ENCODE results near the gene SOX12.
"Not testable (repeated sequence)": the region's sequence is repeated elsewhere in the genome, so short reads cannot be mapped to it uniquely, and the experiment has no call there.

Gene SOX12

GRCh38 chr20:336040-336439, 10.7 kb downstream of the SOX12 start:
- not testable (repeated sequence) for H3K4me1 ChIP-seq (ENCODE audit: insufficient read depth, low read length); H3K9me3 ChIP-seq (ENCODE audit: insufficient read depth, low read depth, low read length); H3K9ac ChIP-seq (ENCODE audit: low read depth, low read length); H3K27ac ChIP-seq (ENCODE audit: low read depth, low read length); H3K4me3 ChIP-seq (ENCODE audit: low read length); H3K36me3 ChIP-seq (ENCODE audit: insufficient read depth, low read length)
- 74% methylated on average over 1 of the region's 1 CpG for WGBS
- peaks cover 12% of the 10 kb centered on the region for H3K27me3 ChIP-seq (ENCODE audit: insufficient read depth, low read length)

- Histone ChIP-seq H3K9ac (ENCODE audit: low read depth, low read length) (no peak overlapping the region), H3K4me3 (ENCODE audit: low read length) (no peak overlapping the region), H3K27me3 (ENCODE audit: insufficient read depth, low read length) (peaks cover 7% of the 10 kb centered on the region), H3K36me3 (ENCODE audit: insufficient read depth, low read length) (no peaks in the 10 kb centered on the region), H3K9me3 (ENCODE audit: insufficient read depth, low read depth, low read length) (no peaks in the 10 kb centered on the region), H3K27ac (ENCODE audit: low read depth, low read length) (no peak overlapping the region), H3K4me1 (ENCODE audit: insufficient read depth, low read length) (peaks cover 5% of the 10 kb centered on the region; the same call in 1 of the 2 replicates)
- 83% methylated on average over 2 of the region's 2 CpGs for WGBS
These were observed 16.3 kb downstream of the SOX12 start for GRCh38 chr20:341682-342081.

GRCh38 chr20:343107-343506, 17.8 kb downstream of the SOX12 start:
- Histone ChIP-seq H3K9ac (ENCODE audit: low read depth, low read length) (no peak overlapping the region), H3K36me3 (ENCODE audit: insufficient read depth, low read length) (no peaks in the 10 kb centered on the region), H3K4me3 (ENCODE audit: low read length) (no peak overlapping the region), H3K27ac (ENCODE audit: low read depth, low read length) (no peak overlapping the region), H3K9me3 (ENCODE audit: insufficient read depth, low read depth, low read length) (no peaks in the 10 kb centered on the region), H3K4me1 (ENCODE audit: insufficient read depth, low read length) (peaks cover 5% of the 10 kb centered on the region; the same call in 1 of the 2 replicates), H3K27me3 (ENCODE audit: insufficient read depth, low read length) (peaks cover 4% of the 10 kb centered on the region)

- H3K4me1 ChIP-seq (ENCODE audit: insufficient read depth, low read length): peaks cover 15% of the 10 kb centered on the region
- H3K9me3 ChIP-seq (ENCODE audit: insufficient read depth, low read depth, low read length): no peaks in the 10 kb centered on the region
- H3K9ac ChIP-seq (ENCODE audit: low read depth, low read length): no peak overlapping the region
- WGBS: 68% methylated on average over 9 of the region's 9 CpGs
- peak overlapping the region; percentile 66 for H3K4me3 ChIP-seq (ENCODE audit: low read length)
- H3K27ac ChIP-seq (ENCODE audit: low read depth, low read length): no peak overlapping the region
- H3K36me3 ChIP-seq (ENCODE audit: insufficient read depth, low read length): no peaks in the 10 kb centered on the region
- peaks cover 3% of the 10 kb centered on the region; the same call in 1 of the 2 replicates for H3K27me3 ChIP-seq (ENCODE audit: insufficient read depth, low read length)
These were observed 20.8 kb downstream of the SOX12 start for GRCh38 chr20:346033-346639.

GRCh38 chr20:346640-347316, 21.4 kb downstream of the SOX12 start, which contains the start of gene NRSN2:
Gene NRSN2 (plus strand): TSS chr20:347111. CDS start chr20:349644, 2,533 bp downstream.
- Histone ChIP-seq H3K27me3 (ENCODE audit: insufficient read depth, low read length) (peaks cover 3% of the 10 kb centered on the region; the same call in 1 of the 2 replicates), H3K9ac (ENCODE audit: low read depth, low read length) (peak within 1 kb of the TSS; percentile 64), H3K36me3 (ENCODE audit: insufficient read depth, low read length) (no peaks in the 10 kb centered on the region), H3K27ac (ENCODE audit: low read depth, low read length) (peak within 1 kb of the TSS; percentile 82; the same call in 1 of the 2 replicates), H3K4me3 (ENCODE audit: low read length) (peak within 1 kb of the TSS; percentile 66), H3K9me3 (ENCODE audit: insufficient read depth, low read depth, low read length) (no peaks in the 10 kb centered on the region), H3K4me1 (ENCODE audit: insufficient read depth, low read length) (peaks cover 15% of the 10 kb centered on the region)
- WGBS: under 1% methylated on average over 50 of the region's 50 CpGs

GRCh38 chr20:347317-347639, 21.9 kb downstream of the SOX12 start:
- H3K4me1 ChIP-seq (ENCODE audit: insufficient read depth, low read length): peaks cover 15% of the 10 kb centered on the region
- H3K9ac ChIP-seq (ENCODE audit: low read depth, low read length): peak overlapping the region; percentile 64; the same call in 1 of the 2 replicates
- H3K27ac ChIP-seq (ENCODE audit: low read depth, low read length): peak overlapping the region; percentile 82; the same call in 1 of the 2 replicates
- H3K4me3 ChIP-seq (ENCODE audit: low read length): peak overlapping the region; percentile 66
- no peaks in the 10 kb centered on the region for H3K36me3 ChIP-seq (ENCODE audit: insufficient read depth, low read length)
- peaks cover under 1% of the 10 kb centered on the region; the same call in 1 of the 2 replicates for H3K27me3 ChIP-seq (ENCODE audit: insufficient read depth, low read length)
- no peaks in the 10 kb centered on the region for H3K9me3 ChIP-seq (ENCODE audit: insufficient read depth, low read depth, low read length)
- WGBS: 0% methylated on average over 14 of the region's 19 CpGs

- Histone ChIP-seq H3K9me3 (ENCODE audit: insufficient read depth, low read depth, low read length) (no peaks in the 10 kb centered on the region), H3K27me3 (ENCODE audit: insufficient read depth, low read length) (no peaks in the 10 kb centered on the region), H3K4me3 (ENCODE audit: low read length) (peak overlapping the region; percentile 66), H3K4me1 (ENCODE audit: insufficient read depth, low read length) (peaks cover 15% of the 10 kb centered on the region), H3K27ac (ENCODE audit: low read depth, low read length) (peak overlapping the region; percentile 82; the same call in 1 of the 2 replicates), H3K36me3 (ENCODE audit: insufficient read depth, low read length) (no peaks in the 10 kb centered on the region), H3K9ac (ENCODE audit: low read depth, low read length) (peak overlapping the region; percentile 64)
- WGBS: under 1% methylated on average over 57 of the region's 61 CpGs
These were observed 22.5 kb downstream of the SOX12 start for GRCh38 chr20:347640-348484.

- H3K4me1 ChIP-seq (ENCODE audit: insufficient read depth, low read length): peaks cover 15% of the 10 kb centered on the region
- no peaks in the 10 kb centered on the region for H3K36me3 ChIP-seq (ENCODE audit: insufficient read depth, low read length)
- H3K9me3 ChIP-seq (ENCODE audit: insufficient read depth, low read depth, low read length): no peaks in the 10 kb centered on the region
- peak overlapping the region; percentile 66; the same call in 1 of the 2 replicates for H3K4me3 ChIP-seq (ENCODE audit: low read length)
- WGBS: 94% methylated on average over 18 of the region's 19 CpGs
- H3K9ac ChIP-seq (ENCODE audit: low read depth, low read length): no peak overlapping the region
- no peak overlapping the region for H3K27ac ChIP-seq (ENCODE audit: low read depth, low read length)
- H3K27me3 ChIP-seq (ENCODE audit: insufficient read depth, low read length): no peaks in the 10 kb centered on the region
These were observed 23.9 kb downstream of the SOX12 start for GRCh38 chr20:348972-349841.

- Histone ChIP-seq H3K27ac (ENCODE audit: low read depth, low read length) (no peak overlapping the region), H3K27me3 (ENCODE audit: insufficient read depth, low read length) (no peaks in the 10 kb centered on the region), H3K9ac (ENCODE audit: low read depth, low read length) (no peak overlapping the region), H3K36me3 (ENCODE audit: insufficient read depth, low read length) (no peaks in the 10 kb centered on the region), H3K4me3 (ENCODE audit: low read length) (no peak overlapping the region), H3K9me3 (ENCODE audit: insufficient read depth, low read depth, low read length) (no peaks in the 10 kb centered on the region), H3K4me1 (ENCODE audit: insufficient read depth, low read length) (peaks cover 10% of the 10 kb centered on the region)
- 94% methylated on average over 13 of the region's 13 CpGs for WGBS
These were observed 27.8 kb downstream of the SOX12 start for GRCh38 chr20:353166-353565.

GRCh38 chr20:354298-354977, 29.1 kb downstream of the SOX12 start:
- H3K4me3 ChIP-seq (ENCODE audit: low read length): no peak overlapping the region
- H3K36me3 ChIP-seq (ENCODE audit: insufficient read depth, low read length): no peaks in the 10 kb centered on the region
- no peaks in the 10 kb centered on the region for H3K27me3 ChIP-seq (ENCODE audit: insufficient read depth, low read length)
- no peak overlapping the region for H3K9ac ChIP-seq (ENCODE audit: low read depth, low read length)
- 27% methylated on average over 14 of the region's 14 CpGs for WGBS
- no peaks in the 10 kb centered on the region for H3K9me3 ChIP-seq (ENCODE audit: insufficient read depth, low read depth, low read length)
- no peaks in the 10 kb centered on the region for H3K4me1 ChIP-seq (ENCODE audit: insufficient read depth, low read length)
- no peak overlapping the region for H3K27ac ChIP-seq (ENCODE audit: low read depth, low read length)
